ENCODE data around the gene TNK1.
A peak's percentile ranks its signal among the peaks of the same experiment; 100 is the strongest.

TNK1 gene

GRCh38 chr17:7427549-7427948 is 46.7 kb downstream of the TNK1 start:
- TF ChIP-seq EZH2 (IDR thresholded peaks at IDR 0.05) (no peak), POLR2AphosphoS5 (IDR thresholded peaks at IDR 0.05; ENCODE audit: borderline replicate concordance, low read depth, low read length) (no peak), FOXP2 (optimal IDR thresholded peaks at IDR 0.05; ENCODE audit: control extremely low read depth, extremely low read length, insufficient read depth) (no peak)
- no peaks in the 10 kb centered on the region for H3K9me3 ChIP-seq (ENCODE audit: low read depth, low read length)
- no peak for DNase-seq (ENCODE audit: low read depth, low spot score)
- no peak overlapping the region for H3K27ac ChIP-seq
- no peak overlapping the region for H3K9ac ChIP-seq (ENCODE audit: insufficient read length)
- no peaks in the 10 kb centered on the region for H3K36me3 ChIP-seq (ENCODE audit: insufficient read depth, low read length)
- H3K4me3 ChIP-seq = no peak overlapping the region

DNA sequence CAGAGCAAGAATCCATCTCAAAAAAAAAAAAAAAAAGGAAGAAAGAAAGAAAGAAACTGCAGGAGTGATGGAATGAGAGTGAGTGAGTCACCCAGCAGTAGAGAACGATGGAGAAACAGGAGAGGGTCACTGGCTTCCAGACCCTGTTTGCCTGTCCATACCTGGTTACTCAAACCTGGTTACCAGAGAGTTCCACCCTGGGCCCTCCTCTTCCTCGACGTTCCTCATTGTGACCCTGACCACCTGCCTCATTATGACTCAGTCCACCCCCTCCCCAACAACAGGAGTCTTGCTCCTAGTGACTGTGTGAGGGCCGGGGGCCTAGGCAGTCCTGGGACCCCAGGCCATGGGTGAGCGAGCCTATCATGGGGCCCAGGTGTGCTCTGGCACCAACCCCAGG is 47.7 kb downstream of the TNK1 start, which contains the start of gene SPEM3:
Gene SPEM3 (plus strand): TSS at position 301 of the 400 bp plus-strand sequence. CDS start 46 bp downstream, at position 347.
- TF ChIP-seq EZH2 (IDR thresholded peaks at IDR 0.05) = no peak
- no peak for TF ChIP-seq POLR2AphosphoS5 (IDR thresholded peaks at IDR 0.05; ENCODE audit: borderline replicate concordance, low read depth, low read length)
- TF ChIP-seq FOXP2 (optimal IDR thresholded peaks at IDR 0.05; ENCODE audit: control extremely low read depth, extremely low read length, insufficient read depth) = no peak
- no peak within 1 kb of the TSS for H3K9ac ChIP-seq (ENCODE audit: insufficient read length)
- DNase-seq (ENCODE audit: low read depth, low spot score) = no peak
- no peak within 1 kb of the TSS for H3K27ac ChIP-seq
- no peaks in the 10 kb centered on the region for H3K36me3 ChIP-seq (ENCODE audit: insufficient read depth, low read length)
- H3K4me3 ChIP-seq = no peak within 1 kb of the TSS
- H3K9me3 ChIP-seq (ENCODE audit: low read depth, low read length) = no peaks in the 10 kb centered on the region

DNA sequence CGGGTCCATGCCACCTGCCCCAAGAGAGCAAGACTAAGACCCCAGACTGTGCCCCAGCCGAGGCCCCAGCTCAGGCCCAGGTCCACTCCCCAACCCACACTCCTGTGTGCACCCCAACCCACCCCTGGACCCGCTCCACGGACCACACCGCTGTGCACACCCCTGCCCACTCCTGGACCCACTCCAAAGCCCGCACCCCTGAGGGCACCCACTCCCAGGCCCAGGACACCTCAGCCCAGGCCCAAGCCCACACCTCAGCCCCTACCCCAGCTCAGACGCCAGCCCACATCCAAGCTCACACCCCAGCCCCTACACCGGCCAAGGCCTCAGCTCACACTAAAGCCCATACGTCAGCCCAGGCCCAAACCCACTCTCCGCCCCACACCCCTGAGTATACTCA is 48.8 kb downstream of the TNK1 start:
- no peak for TF ChIP-seq EZH2 (IDR thresholded peaks at IDR 0.05)
- TF ChIP-seq FOXP2 (optimal IDR thresholded peaks at IDR 0.05; ENCODE audit: control extremely low read depth, extremely low read length, insufficient read depth) = no peak
- no peak for TF ChIP-seq POLR2AphosphoS5 (IDR thresholded peaks at IDR 0.05; ENCODE audit: borderline replicate concordance, low read depth, low read length)
- no peak overlapping the region for H3K4me3 ChIP-seq
- H3K27ac ChIP-seq = no peak overlapping the region
- no peaks in the 10 kb centered on the region for H3K36me3 ChIP-seq (ENCODE audit: insufficient read depth, low read length)
- no peaks in the 10 kb centered on the region for H3K9me3 ChIP-seq (ENCODE audit: low read depth, low read length)
- no peak overlapping the region for H3K9ac ChIP-seq (ENCODE audit: insufficient read length)
- DNase-seq (ENCODE audit: low read depth, low spot score) = no peak

DNA sequence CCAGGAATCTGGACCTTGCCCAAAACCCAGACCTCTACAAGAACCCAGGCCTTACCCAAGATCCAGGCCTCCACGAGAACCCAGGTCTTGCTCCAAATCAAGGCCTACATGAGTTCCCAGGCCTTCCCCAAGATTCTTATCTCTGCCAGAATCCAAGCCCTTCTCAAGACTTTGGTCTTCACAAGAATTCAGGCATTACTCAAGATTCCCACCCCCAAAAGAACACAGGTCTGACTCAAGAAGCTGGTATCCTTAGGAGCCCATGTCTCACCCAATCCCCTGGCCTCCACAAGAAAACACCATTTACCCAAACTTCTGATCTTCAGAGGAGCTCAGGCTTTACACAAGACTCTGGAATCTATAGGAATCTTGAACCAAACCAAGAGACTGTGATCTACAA is 50.3 kb downstream of the TNK1 start:
- Histone ChIP-seq H3K36me3 (ENCODE audit: insufficient read depth, low read length) (no peaks in the 10 kb centered on the region), H3K9ac (ENCODE audit: insufficient read length) (no peak overlapping the region), H3K9me3 (ENCODE audit: low read depth, low read length) (no peaks in the 10 kb centered on the region), H3K4me3 (no peak overlapping the region), H3K27ac (no peak overlapping the region)
- no peak for DNase-seq (ENCODE audit: low read depth, low spot score)
- TF ChIP-seq EZH2 (IDR thresholded peaks at IDR 0.05) = no peak
- TF ChIP-seq POLR2AphosphoS5 (IDR thresholded peaks at IDR 0.05; ENCODE audit: borderline replicate concordance, low read depth, low read length) = no peak
- no peak for TF ChIP-seq FOXP2 (optimal IDR thresholded peaks at IDR 0.05; ENCODE audit: control extremely low read depth, extremely low read length, insufficient read depth)

GRCh38 chr17:7432296-7432695 is 51.4 kb downstream of the TNK1 start:
- TF ChIP-seq FOXP2 (optimal IDR thresholded peaks at IDR 0.05; ENCODE audit: control extremely low read depth, extremely low read length, insufficient read depth) (no peak), EZH2 (IDR thresholded peaks at IDR 0.05) (no peak), POLR2AphosphoS5 (IDR thresholded peaks at IDR 0.05; ENCODE audit: borderline replicate concordance, low read depth, low read length) (no peak)
- no peaks in the 10 kb centered on the region for H3K9me3 ChIP-seq (ENCODE audit: low read depth, low read length)
- DNase-seq (ENCODE audit: low read depth, low spot score) = no peak
- no peak overlapping the region for H3K27ac ChIP-seq
- H3K4me3 ChIP-seq = no peak overlapping the region
- no peaks in the 10 kb centered on the region for H3K36me3 ChIP-seq (ENCODE audit: insufficient read depth, low read length)
- no peak overlapping the region for H3K9ac ChIP-seq (ENCODE audit: insufficient read length)

DNA sequence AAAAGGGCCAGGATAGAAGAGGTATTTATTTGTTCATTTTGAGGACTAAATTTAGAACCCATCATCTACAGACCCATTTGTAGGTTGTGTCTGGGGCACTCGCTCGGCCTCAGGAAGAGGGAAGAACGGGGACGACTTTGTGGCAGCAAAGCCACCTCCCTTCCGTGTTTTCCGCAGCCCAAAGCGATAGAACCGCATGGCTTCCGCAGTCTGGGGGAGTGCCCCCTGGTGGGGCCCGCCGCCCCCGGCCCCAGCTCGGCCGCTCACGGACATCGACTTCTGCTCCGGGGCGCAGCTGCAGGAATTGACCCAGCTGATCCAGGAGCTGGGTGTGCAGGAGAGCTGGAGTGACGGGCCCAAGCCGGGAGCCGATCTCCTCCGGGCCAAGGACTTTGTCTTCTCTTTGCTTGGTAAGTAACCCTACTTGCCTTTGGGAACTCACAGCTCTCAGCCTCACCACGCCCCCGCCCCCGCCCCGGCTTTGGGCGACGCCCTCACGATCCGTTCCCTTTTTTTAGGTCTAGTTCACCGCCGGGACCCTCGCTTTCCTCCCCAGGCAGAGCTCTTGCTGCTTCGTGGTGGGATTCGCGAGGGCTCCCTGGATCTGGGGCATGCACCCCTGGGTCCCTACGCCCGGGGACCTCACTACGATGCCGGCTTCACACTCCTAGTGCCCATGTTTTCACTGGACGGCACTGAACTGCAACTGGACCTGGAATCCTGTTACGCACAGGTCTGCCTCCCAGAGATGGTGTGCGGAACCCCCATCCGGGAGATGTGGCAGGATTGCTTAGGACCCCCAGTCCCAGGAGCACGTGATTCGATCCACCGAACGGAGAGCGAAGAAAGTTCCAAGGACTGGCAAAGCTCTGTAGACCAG is 55.0 kb downstream of the TNK1 start:
- no peaks in the 10 kb centered on the region for H3K9me3 ChIP-seq (ENCODE audit: low read depth, low read length)
- H3K4me3 ChIP-seq = peak overlapping the region; percentile 93
- TF ChIP-seq POLR2AphosphoS5 (IDR thresholded peaks at IDR 0.05; ENCODE audit: borderline replicate concordance, low read depth, low read length) (peak; percentile 9; the same call in 1 of the 2 replicates), FOXP2 (optimal IDR thresholded peaks at IDR 0.05; ENCODE audit: control extremely low read depth, extremely low read length, insufficient read depth) (no peak), EZH2 (IDR thresholded peaks at IDR 0.05) (no peak)
- DNase-seq (ENCODE audit: low read depth, low spot score) = no peak
- H3K36me3 ChIP-seq (ENCODE audit: insufficient read depth, low read length) = no peaks in the 10 kb centered on the region
- H3K9ac ChIP-seq (ENCODE audit: insufficient read length) = peak overlapping the region; percentile 67
- peak overlapping the region; percentile 67 for H3K27ac ChIP-seq

DNA sequence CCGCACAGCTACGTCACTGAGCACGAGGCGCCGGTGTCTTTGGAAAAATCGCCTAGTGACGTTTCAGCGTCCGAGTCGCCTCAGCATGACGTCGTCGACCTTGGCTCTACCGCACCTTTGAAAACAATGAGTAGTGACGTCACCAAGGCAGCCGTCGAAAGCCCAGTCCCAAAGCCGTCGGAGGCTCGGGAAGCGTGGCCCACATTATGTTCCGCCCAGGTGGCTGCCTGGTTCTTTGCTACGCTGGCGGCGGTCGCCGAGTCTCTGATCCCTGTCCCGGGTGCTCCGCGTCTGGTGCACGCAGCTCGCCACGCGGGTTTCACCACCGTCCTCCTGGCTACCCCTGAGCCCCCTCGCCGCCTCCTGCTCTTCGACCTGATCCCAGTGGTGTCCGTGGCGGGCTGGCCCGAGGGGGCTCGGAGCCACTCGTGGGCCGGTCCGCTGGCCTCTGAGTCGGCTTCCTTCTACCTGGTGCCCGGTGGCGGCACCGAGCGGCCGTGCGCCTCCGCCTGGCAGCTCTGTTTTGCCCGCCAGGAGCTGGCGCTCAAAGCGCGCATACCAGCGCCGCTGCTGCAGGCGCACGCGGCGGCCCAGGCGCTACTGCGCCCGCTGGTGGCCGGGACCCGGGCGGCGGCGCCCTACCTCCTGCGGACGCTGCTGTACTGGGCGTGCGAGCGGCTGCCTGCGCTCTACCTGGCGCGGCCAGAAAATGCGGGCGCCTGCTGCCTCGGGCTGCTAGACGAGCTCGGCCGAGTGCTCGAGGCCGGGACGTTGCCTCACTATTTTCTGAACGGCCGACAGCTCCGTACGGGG is 55.9 kb downstream of the TNK1 start:
- TF ChIP-seq POLR2AphosphoS5 (IDR thresholded peaks at IDR 0.05; ENCODE audit: borderline replicate concordance, low read depth, low read length) = peak; percentile 29; the same call in 1 of the 2 replicates
- no peak for TF ChIP-seq EZH2 (IDR thresholded peaks at IDR 0.05)
- TF ChIP-seq FOXP2 (optimal IDR thresholded peaks at IDR 0.05; ENCODE audit: control extremely low read depth, extremely low read length, insufficient read depth) = no peak
- Histone ChIP-seq H3K27ac (peak overlapping the region; percentile 67), H3K9me3 (ENCODE audit: low read depth, low read length) (no peaks in the 10 kb centered on the region), H3K4me3 (peak overlapping the region; percentile 93), H3K36me3 (ENCODE audit: insufficient read depth, low read length) (no peaks in the 10 kb centered on the region), H3K9ac (ENCODE audit: insufficient read length) (peak overlapping the region; percentile 67)
- no peak for DNase-seq (ENCODE audit: low read depth, low spot score)

- no peak overlapping the region for H3K27ac ChIP-seq
- H3K36me3 ChIP-seq (ENCODE audit: insufficient read depth, low read length) = no peaks in the 10 kb centered on the region
- H3K9me3 ChIP-seq (ENCODE audit: low read depth, low read length) = no peaks in the 10 kb centered on the region
- TF ChIP-seq EZH2 (IDR thresholded peaks at IDR 0.05) (no peak), FOXP2 (optimal IDR thresholded peaks at IDR 0.05; ENCODE audit: control extremely low read depth, extremely low read length, insufficient read depth) (no peak), POLR2AphosphoS5 (IDR thresholded peaks at IDR 0.05; ENCODE audit: borderline replicate concordance, low read depth, low read length) (no peak)
- H3K9ac ChIP-seq (ENCODE audit: insufficient read length) = peak overlapping the region; percentile 67
- H3K4me3 ChIP-seq = peak overlapping the region; percentile 93
- no peak for DNase-seq (ENCODE audit: low read depth, low spot score)
These were observed 56.5 kb downstream of the TNK1 start for GRCh38 chr17:7437369-7437863.

Measured in SK-N-MC (cell line).